ENCODE results near the gene TNFAIP3. TPM values are rescaled to one million over a fixed set of nuclear protein-coding genes. Genes with fewer than 3 reads are reported as not detected.

Gene TNFAIP3
- total and polyA plus RNA-seq, 2 donors (not counting 1 experiment from before 2014, with no cell fraction given), result 7.8 to 23.5 TPM

- no peak overlapping the region for H3K9ac ChIP-seq (ENCODE audit: insufficient read depth, low read length)
- H3K27ac ChIP-seq (ENCODE audit: insufficient read depth, low read length), result no peak overlapping the region
- H4K20me1 ChIP-seq (ENCODE audit: control insufficient read depth, extremely low read depth, insufficient read depth, low read length), result no peaks in the 10 kb centered on the region
- no peaks in the 10 kb centered on the region for H3K27me3 ChIP-seq (ENCODE audit: control insufficient read depth, insufficient read depth, low read length)
- TF ChIP-seq CTCF (conservative IDR thresholded peaks at IDR 0.05 in 1 of 2, IDR thresholded peaks at IDR 0.05 in 1 of 2; ENCODE audit: low read depth in 1 of 2, low read length in 2 of 2), result no peak
- no peak for TF ChIP-seq EZH2 (IDR thresholded peaks at IDR 0.05; ENCODE audit: low read length, missing control alignments)
- no peaks in the 10 kb centered on the region for H3K36me3 ChIP-seq (ENCODE audit: control insufficient read depth, insufficient read depth, low read length)
- no peak overlapping the region for H3K4me2 ChIP-seq (ENCODE audit: extremely low read depth, insufficient read depth, low read length)
- H3K4me3 ChIP-seq (replicated peaks in 1 of 4; ENCODE audit: control extremely low read depth in 1 of 4, insufficient read depth in 1 of 4, low read depth in 3 of 4, low read length in 4 of 4), result no peak overlapping the region
- H3K9me3 ChIP-seq (ENCODE audit: control insufficient read depth, insufficient read depth, low read depth, low read length), result no peaks in the 10 kb centered on the region
- H2AFZ ChIP-seq (ENCODE audit: low read length), result no peak overlapping the region
- H3K4me1 ChIP-seq (ENCODE audit: control insufficient read depth, extremely low read depth, insufficient read depth, low read length), result peaks cover 15% of the 10 kb centered on the region
- DNase-seq (ENCODE audit: low read depth in 2 of 2), result no peak
- H3K79me2 ChIP-seq (ENCODE audit: control insufficient read depth, insufficient read depth, low read length), result no peaks in the 10 kb centered on the region
Measured at GRCh38 chr6:137928286-137928685, 61.2 kb downstream of the TNFAIP3 start.

- Histone ChIP-seq H3K9me3 (ENCODE audit: control insufficient read depth, insufficient read depth, low read depth, low read length) (no peaks in the 10 kb centered on the region), H2AFZ (ENCODE audit: low read length) (peak overlapping the region; percentile 25), H3K4me2 (ENCODE audit: extremely low read depth, insufficient read depth, low read length) (peak overlapping the region; percentile 26), H3K27me3 (ENCODE audit: control insufficient read depth, insufficient read depth, low read length) (no peaks in the 10 kb centered on the region), H3K4me3 (replicated peaks in 1 of 4; ENCODE audit: control extremely low read depth in 1 of 4, insufficient read depth in 1 of 4, low read depth in 3 of 4, low read length in 4 of 4) (no peak overlapping the region), H3K27ac (ENCODE audit: insufficient read depth, low read length) (no peak overlapping the region), H3K36me3 (ENCODE audit: control insufficient read depth, insufficient read depth, low read length) (no peaks in the 10 kb centered on the region), H3K9ac (ENCODE audit: insufficient read depth, low read length) (no peak overlapping the region), H3K4me1 (ENCODE audit: control insufficient read depth, extremely low read depth, insufficient read depth, low read length) (peaks cover 6% of the 10 kb centered on the region), H4K20me1 (ENCODE audit: control insufficient read depth, extremely low read depth, insufficient read depth, low read length) (no peaks in the 10 kb centered on the region), H3K79me2 (ENCODE audit: control insufficient read depth, insufficient read depth, low read length) (no peaks in the 10 kb centered on the region)
- TF ChIP-seq EZH2 (IDR thresholded peaks at IDR 0.05; ENCODE audit: low read length, missing control alignments), result no peak
- no peak for TF ChIP-seq CTCF (conservative IDR thresholded peaks at IDR 0.05 in 1 of 2, IDR thresholded peaks at IDR 0.05 in 1 of 2; ENCODE audit: low read depth in 1 of 2, low read length in 2 of 2)
- DNase-seq (ENCODE audit: low read depth in 2 of 2), result peak in 1 of 2 donors; percentile 6
Measured at GRCh38 chr6:137931849-137932465, 64.9 kb downstream of the TNFAIP3 start.

Other genes starting within 250 kb of the TNFAIP3 start
- gene PERP, start 240.2 kb downstream of the TNFAIP3 start, total RNA-seq, result 12.8 and 39.3 TPM in 2 replicates
- 50.6 and 85.4 TPM in 2 replicates for gene PERP, start 240.2 kb downstream of the TNFAIP3 start, polyA plus RNA-seq